IPS-11a (cell line): Measurements from ENCODE around the gene SAP30BP.
A peak's percentile ranks its signal among the peaks of the same experiment; 100 is the strongest.

Experiments
- H3K4me3 ChIP-seq: one replicate; pipeline ENCODE4 v1.5.1; 2013; ENCODE audit warnings: low read depth, low read length, control low read depth

Gene SAP30BP

DNA sequence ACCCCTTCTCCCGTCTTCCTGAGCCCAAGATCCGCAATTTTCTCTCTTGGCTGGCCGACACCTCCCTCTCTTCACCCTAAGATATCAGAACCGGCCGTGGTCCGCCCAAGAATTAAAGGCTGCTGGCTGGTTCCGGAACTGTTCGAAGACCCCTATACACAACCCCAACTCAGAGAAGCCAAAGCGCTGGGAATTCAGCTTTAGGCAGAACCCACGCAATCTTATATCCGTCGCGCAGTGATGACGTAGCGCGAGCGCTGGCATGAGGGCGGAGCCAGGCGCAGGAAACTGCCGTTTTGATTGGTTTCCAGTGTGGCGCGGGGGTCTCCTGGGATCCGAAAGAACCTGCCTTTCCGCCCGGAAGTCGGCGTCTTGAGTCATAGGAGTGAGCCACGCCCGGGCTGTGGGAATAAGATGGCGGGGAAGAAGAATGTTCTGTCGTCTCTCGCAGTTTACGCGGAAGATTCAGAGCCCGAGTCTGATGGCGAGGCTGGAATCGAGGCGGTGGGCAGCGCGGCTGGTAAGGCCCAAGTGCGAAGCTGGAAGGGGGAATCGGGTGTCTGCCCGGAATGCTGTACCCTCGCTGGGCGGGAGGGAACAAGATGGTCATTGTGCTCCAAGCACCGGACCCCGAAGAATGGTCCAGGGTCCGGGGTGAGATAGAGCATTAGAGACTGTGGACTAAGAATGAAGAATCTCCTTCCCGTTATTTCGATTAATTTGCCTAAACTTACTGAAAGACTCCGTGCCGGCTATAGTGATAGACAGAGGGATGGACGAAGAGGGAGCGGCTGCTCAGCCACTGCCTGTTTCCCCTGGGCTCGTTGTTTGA lies at the start of gene SAP30BP, which contains the start of gene RECQL5:
Gene SAP30BP, plus strand, starts transcription at position 380 of the 832 bp plus-strand sequence. Its CDS starts 35 bp downstream, at position 415.
Gene RECQL5, minus strand, starts transcription at position 196 of the 832 bp plus-strand sequence. CDS start 597 bp downstream, outside the sequence.
- H3K4me3 ChIP-seq: peak within 1 kb of the TSS; percentile 99

DNA sequence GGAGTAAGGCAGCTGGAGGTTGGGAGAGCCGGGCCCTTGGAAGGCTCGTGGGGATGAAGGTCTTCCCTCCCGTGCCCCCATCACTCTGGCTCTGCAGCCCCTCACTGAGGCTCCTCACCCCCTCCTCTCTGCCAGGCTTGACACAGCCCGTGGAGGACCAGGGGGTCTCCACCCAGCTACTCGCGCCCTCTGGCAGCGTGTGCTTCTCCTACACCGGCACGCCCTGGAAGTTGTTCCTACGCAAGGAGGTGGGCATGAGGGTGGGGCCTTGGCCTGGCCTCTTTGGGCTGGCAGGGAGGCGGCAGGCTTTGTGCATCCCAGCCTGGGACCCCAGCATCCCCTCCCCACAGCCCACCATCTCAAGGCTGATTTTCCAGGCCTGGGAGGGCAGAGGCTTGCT lies 49.5 kb upstream of the SAP30BP start:
- H3K4me3 ChIP-seq: no peak overlapping the region

DNA sequence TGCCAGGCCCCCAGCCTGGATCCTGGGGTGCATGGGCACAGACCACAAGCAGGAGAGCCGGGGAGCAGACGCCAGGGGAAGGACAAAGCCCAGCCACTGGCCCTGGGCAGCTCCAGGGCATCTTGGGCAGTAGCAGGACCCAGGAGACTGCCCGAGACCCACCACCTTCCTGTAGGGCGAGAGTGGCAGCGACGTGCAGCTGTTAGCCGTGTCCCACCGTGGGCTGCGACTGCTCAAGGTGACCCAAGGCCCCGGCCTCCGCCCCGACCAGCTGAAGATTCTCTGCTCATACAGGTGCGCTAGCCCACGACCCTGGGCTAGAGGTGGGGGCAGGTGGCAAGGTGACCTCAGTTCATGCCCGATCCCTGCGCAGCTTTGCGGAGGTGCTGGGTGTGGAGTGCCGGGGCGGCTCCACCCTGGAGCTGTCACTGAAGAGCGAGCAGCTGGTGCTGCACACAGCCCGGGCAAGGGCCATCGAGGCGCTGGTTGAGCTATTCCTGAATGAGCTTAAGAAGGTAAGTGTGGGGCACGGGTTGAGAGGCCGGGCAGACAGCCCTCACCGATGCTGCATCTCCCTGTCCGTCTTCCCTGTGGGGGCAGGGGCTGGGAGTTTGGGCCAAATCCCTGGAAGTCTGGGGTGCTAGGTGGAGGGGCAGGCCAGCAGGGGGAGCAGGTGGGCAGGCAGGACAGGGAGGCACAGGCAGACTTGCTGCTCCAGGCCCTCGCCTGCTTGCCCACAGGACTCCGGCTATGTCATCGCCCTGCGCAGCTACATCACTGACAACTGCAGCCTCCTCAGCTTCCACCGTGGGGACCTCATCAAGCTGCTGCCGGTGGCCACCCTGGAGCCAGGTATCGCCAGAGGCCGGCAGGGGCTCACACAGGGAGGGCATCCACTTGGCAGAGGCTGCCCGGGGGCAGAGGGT lies 47.4 kb upstream of the SAP30BP start:
- H3K4me3 ChIP-seq: no peak overlapping the region

DNA sequence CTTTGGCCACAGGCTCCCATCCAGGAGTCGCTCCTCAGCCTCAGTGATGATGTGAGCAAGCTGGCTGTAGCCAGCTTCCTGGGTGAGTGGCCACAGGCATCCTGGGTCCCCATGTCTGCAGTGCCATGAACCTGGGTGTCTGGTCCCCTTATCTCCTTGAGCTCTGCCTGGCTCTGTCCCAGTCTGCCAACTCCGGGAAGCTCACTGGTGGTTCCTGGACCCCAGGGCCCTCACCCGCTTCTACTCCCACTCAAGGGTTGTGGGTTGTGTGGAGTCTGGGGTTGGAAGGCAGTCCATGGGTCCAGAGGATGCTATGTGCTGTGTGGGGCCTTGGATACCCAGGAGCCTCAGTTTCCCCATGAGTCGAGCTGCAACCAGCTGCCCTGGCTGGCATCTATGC lies 45.6 kb upstream of the SAP30BP start:
- H3K4me3 ChIP-seq: no peak overlapping the region

DNA sequence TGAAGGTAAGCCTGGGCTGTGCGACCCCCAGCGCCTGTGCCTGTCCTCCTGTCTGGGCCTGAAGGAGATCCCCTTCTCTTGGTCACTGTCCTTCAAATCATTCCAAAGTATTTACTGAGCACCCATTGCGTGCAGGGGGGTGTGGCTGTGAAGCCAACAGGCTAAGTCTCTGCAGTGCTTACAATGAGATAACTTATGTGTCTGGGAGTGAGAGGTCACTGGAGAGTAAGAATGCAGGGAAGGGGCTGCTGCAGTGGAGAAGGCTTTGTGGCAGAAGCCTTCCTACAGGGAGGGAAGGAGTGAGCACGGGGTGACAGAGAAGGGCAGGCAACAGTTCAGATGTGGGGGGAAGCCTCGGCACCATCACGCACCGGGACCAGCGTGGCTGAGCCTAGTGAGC lies 45.1 kb upstream of the SAP30BP start:
- H3K4me3 ChIP-seq: no peak overlapping the region

DNA sequence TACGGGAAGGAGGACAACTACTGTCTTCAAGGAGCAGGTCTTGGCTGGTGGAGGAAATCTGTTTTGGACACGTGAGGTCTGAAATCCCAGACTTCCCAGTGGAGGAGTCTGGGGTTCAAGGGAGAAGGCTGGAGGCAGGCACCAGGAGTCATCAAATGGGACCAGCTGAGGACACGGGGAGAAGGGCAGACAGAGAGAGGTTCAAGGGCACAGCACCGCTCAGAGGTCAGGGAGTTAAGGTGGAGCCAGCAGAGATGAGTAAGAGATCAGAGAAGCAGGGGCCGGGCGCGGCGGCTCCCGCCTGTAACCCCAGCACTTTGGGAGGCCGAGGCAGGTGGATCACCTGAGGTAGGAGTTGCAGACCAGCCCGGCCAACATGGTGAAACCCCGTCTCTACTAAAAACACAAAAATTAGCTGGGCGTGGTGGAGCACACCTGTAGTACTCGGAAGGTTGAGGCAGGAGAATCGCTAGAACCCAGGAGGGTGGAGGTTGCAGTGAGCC lies 44.3 kb upstream of the SAP30BP start:
- no peak overlapping the region for H3K4me3 ChIP-seq

DNA sequence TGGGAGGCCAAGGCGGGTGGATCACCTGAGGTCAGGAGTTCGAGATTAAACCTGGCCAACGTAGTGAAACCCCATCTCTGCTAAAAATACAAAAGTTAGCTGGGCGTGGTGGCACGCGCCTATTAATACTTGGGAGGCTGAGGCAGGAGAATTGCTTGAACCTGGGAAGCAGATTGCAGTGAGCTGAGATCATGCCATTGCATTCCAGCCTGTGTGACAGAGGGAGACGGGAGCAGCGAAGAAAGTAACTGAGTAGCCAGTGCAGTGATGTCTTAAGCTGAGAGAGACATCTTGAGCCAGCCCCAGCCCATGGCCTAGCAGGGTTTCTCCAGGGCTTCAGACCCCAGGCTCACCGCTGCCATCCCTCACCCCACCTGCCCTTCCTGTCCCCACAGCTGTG lies 43.8 kb upstream of the SAP30BP start:
- no peak overlapping the region for H3K4me3 ChIP-seq

DNA sequence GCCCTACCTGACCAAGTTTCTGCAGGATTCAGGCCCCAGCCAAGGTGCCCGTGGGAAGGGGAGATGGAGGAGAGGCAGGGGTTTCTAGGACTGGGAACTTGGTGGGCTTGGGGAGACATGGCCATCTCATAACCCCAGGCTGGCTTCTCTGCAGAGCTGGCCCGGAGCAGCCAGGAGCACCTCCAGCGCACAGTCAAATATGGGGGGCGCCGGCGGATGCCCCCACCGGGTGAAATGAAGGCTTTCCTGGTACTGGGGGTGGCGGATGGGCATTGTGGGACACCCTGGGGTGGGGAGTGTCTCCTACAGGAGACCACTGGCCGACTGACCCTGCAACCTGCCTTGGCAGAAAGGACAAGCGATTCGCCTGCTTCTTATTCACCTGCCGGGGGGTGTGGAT lies 43.1 kb upstream of the SAP30BP start:
- no peak overlapping the region for H3K4me3 ChIP-seq

DNA sequence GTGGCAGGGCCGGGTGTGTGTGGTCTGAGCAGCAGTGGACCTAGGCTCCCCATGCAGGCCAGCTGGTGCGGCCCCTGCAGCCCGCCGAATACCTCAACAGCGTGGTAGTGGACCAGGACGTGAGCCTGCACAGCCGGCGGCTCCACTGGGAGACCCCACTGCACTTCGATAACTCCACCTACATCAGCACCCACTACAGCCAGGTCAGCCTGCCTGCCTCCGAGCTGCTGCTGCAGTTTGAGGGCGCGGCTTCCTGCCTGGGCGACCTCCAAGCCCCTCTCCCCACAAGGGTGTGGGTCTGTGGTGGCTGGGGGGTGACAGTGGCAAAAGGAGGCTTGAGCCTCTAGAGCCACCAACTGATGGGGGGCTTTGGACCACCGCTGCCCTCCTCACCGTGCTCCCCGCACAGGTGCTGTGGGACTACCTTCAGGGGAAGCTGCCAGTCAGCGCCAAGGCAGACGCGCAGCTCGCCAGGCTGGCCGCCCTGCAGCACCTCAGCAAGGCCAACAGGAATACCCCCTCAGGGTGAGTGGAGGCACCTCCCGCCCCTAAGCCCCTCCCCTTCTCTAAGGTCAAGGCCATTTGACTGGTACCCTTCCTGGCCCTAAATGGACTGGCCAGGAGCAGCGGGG lies 42.3 kb upstream of the SAP30BP start:
- no peak overlapping the region for H3K4me3 ChIP-seq

DNA sequence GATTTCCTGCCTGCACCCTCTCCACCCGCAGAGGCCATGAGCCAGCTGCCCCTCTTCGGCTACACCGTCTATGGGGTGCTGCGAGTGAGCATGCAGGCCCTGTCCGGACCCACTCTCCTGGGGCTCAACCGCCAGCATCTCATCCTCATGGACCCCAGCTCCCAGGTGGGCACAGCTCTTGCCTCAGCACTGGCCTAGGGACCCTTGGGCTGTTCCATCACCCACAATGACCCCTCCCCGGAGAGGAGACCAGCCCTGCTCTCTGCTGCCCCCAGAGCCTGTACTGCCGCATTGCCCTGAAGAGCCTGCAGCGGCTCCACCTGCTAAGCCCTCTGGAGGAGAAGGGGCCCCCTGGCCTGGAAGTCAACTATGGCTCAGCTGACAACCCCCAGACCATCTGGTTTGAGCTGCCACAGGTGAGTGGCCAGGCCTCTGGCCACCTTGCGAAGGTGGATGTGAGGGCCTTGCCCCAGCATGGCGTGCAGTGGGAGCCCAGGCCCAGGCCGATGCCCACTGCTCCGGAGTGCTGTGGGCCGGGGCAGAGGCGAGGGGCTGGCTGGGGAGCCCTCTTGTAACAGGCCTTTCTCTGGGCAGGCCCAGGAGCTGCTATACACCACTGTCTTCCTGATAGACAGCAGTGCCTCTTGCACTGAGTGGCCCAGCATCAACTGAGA lies 41.2 kb upstream of the SAP30BP start:
- H3K4me3 ChIP-seq: no peak overlapping the region

DNA sequence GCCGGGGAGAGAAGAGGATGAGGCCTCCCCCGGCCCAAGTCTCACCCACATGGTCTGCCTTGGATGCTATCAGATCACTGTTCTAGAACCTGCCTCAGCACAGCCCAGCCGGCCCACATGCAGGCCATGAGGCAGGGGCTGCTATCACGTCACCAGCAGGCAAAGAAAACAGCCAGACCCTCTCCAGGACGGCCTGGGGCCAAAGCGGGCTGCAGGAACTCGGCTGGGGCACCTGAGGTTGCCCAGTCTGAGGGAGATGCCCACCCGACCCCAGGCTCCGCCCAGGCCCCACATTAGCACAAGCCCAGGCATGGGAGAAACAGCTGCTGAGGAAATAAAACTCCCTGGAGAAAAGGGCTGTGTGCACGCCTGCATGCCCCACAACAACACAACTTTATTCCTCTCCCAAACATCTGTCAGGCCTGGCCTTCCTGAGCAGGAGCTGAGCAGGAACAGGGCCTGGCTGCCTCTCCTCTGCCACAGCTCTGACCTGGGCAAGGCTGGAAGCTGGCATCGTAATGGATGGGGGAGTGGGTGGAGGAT lies 40.6 kb upstream of the SAP30BP start:
- no peak overlapping the region for H3K4me3 ChIP-seq

DNA sequence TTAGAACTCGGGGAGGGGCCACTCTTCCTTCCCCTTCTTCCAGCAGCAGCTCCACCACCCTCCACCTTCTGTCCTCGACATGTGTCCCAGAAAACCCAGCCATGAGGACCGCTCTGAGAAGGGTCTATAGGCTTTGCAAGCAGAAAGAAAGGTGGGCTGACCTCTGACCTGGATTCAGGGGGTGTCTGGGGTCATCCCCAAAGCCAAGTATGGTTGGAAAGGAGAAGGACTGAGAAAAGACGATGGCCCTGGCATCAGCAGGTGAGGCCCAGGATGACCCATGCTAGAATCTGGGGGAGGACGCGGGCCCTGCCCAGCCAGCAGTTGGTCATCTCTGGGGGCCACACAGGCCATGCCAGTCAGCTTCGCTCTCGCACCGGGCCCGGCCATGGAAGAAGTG lies 40.0 kb upstream of the SAP30BP start:
- H3K4me3 ChIP-seq: no peak overlapping the region

DNA sequence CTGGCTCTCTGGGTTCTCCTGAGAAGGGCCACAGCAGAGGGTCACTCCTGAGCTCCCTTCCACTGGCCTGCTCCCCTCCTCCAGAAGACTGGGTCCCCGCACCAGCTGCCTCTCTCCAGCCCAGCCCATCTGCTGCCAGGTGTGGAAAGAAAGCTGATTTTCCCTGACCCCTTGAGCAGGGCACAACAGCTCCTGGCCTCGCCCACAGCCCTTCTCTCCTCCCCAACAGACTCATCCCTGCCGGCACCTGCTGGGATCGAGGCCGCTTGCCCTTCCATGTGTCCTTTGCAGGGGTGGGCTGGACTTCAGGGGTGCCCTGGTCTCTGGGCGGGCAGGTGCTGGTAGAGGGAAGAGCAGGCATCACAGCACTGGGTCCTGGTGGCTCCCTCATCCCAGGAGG lies 38.7 kb upstream of the SAP30BP start:
- no peak overlapping the region for H3K4me3 ChIP-seq

DNA sequence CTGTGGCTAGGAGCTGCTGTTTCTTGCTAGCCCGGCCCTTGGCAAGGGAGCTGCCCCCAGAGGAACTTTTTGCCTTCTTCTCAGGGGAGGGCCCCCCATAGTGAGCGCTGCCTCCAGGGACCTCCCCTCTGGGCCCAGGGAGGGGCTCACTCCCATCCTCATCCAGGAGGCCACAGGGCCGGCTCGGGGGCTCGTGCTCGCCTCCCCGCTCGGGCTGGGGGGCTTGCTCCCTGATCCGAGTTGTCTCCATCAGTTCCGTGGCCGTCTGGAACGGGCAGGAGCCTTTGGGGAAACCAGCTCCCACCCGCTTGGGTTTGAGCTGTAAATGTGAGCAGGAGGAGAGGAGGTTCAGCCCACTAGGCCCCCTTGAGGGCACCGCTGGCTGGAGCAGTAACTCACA lies 38.0 kb upstream of the SAP30BP start:
- no peak overlapping the region for H3K4me3 ChIP-seq

DNA sequence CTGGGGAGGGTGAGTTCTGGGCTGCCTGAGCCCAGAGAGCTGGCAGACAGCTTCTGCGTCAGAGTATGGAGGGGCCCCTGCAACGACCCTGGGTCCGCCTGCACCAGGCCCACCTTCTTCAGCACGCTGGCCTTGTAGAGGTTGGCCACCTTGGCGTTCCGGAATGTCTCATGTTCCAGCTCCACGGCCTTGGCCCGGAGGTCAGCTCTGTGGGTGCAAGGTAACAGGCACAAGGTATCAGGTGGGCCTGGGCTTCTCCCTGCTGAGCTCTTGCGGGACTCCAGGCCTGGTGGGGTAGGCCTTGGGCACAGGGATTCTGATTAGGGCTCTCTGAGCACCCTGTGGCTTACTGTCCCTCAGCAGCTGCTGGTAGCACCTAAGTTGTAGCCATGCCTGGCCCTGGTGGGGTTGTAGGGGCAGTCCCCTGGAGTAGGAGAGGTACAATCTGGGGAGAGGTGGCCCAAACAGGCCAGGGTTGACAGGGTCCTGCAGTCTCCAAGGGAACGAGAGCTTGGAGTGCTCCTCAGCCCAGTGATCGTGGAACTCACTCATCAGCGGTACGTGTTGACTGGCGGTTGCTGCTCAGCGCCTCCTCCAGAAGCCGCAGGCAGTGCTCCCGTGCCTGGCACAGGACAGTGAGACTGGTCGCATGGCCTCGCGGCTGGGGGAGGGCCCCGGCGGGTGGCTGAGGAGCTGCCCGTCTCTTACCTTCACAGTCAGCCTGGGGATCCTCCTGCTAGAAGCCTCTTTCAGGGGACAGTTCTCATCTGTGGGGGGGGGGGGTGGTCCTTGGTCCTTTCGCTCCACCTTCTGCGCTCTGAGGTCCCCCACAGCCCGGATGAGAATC lies 36.8 kb upstream of the SAP30BP start:
- H3K4me3 ChIP-seq: no peak overlapping the region

DNA sequence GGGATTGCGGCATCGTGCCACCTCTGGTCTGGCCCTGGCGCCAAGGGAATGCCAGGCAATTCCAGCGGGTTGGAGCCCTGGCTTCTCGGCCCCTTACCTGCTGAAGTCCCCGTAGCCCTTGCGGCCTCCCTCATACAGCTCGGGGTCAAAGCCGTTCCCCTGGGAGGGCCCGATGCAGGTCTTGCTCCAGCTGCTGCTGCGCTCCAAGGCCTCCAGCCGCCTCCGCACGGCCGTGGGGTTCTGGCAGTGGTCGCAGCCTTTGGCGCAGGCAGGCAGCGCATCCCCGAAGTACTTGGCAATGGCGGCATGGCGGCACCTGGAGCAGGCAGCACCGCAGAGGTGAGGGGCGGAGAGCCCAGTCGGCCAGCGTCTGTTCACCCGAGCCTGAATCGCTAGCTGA lies 35.8 kb upstream of the SAP30BP start:
- H3K4me3 ChIP-seq: no peak overlapping the region

DNA sequence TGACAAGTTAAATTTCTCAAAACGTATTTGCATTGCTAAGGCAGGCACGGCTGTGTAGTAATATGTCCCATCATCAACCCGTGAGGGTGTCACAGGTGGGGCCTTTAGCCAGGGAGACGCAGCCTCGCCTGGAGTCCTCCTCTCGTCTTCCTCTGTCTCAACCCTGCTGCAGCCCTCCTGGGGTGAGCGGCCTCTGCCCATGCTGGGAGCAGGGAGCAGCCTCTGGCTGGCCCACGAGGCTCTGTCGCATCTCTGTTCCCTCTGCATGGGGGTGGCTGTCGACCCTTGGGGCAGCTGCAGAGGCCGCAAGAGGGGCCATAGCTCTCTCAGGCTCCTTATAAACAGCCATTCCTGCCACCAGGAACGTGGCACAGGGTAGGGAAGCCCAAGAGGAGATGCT lies 34.7 kb upstream of the SAP30BP start:
- no peak overlapping the region for H3K4me3 ChIP-seq

DNA sequence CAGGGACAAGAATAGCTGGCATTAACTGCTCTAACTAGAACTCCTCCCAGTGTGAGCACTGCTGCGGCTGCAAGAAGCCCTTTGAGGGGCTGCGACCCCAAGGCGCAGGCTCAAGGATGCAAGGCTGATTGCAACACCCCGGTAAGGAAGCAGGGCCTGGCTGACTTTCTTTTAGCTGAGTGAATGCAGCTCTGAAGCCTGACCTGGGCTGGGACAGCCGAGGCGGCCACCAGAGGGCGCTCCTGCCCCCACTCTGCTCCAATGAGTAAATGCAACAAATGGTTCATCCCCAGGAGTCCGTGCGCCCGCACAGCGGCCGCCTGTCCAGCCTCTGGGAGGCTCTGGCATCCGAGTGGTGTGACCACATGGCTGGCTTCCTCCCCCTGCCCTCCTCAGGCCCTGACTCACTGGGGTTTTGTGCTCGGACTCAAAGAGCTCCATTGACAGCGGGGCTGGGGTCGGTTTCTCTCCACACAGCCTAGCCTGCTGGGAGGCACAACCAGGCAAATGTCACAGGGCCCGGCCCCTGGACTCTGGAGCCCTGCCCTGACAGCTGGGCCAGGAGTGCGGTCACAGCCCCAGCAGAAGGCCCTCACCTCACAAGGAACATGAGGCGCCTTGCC lies 34.2 kb upstream of the SAP30BP start, which contains the start of gene SMIM5:
Gene SMIM5, plus strand, starts transcription at position 572 of the 623 bp plus-strand sequence. CDS start 6,768 bp downstream, outside the sequence.
- H3K4me3 ChIP-seq: no peak within 1 kb of the TSS
